H1 (cell line): Measurements from ENCODE around the gene OR10AD1. TPM values are rescaled to one million over a fixed set of nuclear protein-coding genes. Genes with fewer than 3 reads are reported as not detected.

ENCODE experiments used
- CTCF ChIA-PET: fragments of 300-600 bp; sonication (Branson Sonifier 250); formaldehyde crosslinking; loops from one replicate; lab custom pipeline; 2021; ENCODE audit not compliant: partially characterized antibody; lab: Charles Lee
- POLR2A ChIA-PET: fragments of 300-600 bp; sonication (Branson Sonifier 250); formaldehyde crosslinking; loops from one replicate; lab custom pipeline; 2021; ENCODE audit warnings: inconsistent platforms; ENCODE audit not compliant: partially characterized antibody; lab: Charles Lee
- DNase-seq, 2 experiments: peaks; one replicate each; pipeline versions ENCODE4 v3.0.0 to v3.0.0-alpha.2; 2010 to 2022; ENCODE audit warnings: low spot score in 2 of 2, low read depth in 1 of 2, mixed read lengths in 1 of 2
- FAIRE-seq: peaks from 2 replicates; lab custom pipeline; 2011; peaks lifted over from hg19 to GRCh38; lab: Jason Lieb, UNC
- H2AFZ ChIP-seq: 2 replicates; pipeline ENCODE4 v1.8.1; 2012; ENCODE audit warnings: low read length, inconsistent platforms
- H2AK5ac ChIP-seq: 2 replicates; pipeline ENCODE4 v1.6.1; 2013; ENCODE audit warnings: low read depth, low read length
- H2BK120ac ChIP-seq: replicated peaks from 2 replicates; pipeline ENCODE3; 2013; ENCODE audit warnings: low read depth, low read length, inconsistent platforms
- H2BK12ac ChIP-seq: 2 replicates; pipeline ENCODE4 v1.6.1; 2013; ENCODE audit warnings: low read depth, low read length
- H2BK15ac ChIP-seq: 2 replicates; pipeline ENCODE4 v1.6.1; 2013; ENCODE audit warnings: low read length
- H2BK20ac ChIP-seq: 2 replicates; pipeline ENCODE4 v1.6.1; 2013; ENCODE audit warnings: low read length
- H2BK5ac ChIP-seq: 2 replicates; pipeline ENCODE4 v1.6.1; 2013; ENCODE audit warnings: low read depth, low read length
- H3K14ac ChIP-seq: 2 replicates; pipeline ENCODE4 v1.6.1; 2013; ENCODE audit warnings: inconsistent platforms; ENCODE audit not compliant: insufficient read length
- H3K18ac ChIP-seq: 2 replicates; pipeline ENCODE4 v1.6.1; 2013; ENCODE audit warnings: low read length; ENCODE audit errors: extremely low read depth
- H3K23ac ChIP-seq: 2 replicates; pipeline ENCODE4 v1.6.1; 2013; ENCODE audit warnings: inconsistent platforms; ENCODE audit not compliant: insufficient read length
- H3K23me2 ChIP-seq: 2 replicates; pipeline ENCODE4 v1.6.1; 2013; ENCODE audit warnings: low read depth, low read length
- H3K27ac ChIP-seq: 2 replicates; pipeline ENCODE4 v1.6.1; 2011; ENCODE audit warnings: low read depth, low read length, inconsistent platforms
- H3K27me3 ChIP-seq, 4 experiments: replicated peaks in 1 of 4; 1 replicate in 1 of 4; 2 replicates in 3 of 4; pipeline versions ENCODE4 v1.6.1 to v1.8.1; 2011 to 2013; ENCODE audit warnings: low read length in 3 of 4, mild to moderate bottlenecking in 3 of 4, inconsistent platforms in 2 of 4, mixed read lengths in 2 of 4, moderate library complexity in 1 of 4; ENCODE audit not compliant: control insufficient read depth in 3 of 4, insufficient read depth in 3 of 4; ENCODE audit errors: extremely low read depth in 1 of 4
- H3K36me3 ChIP-seq, 4 experiments: 2 replicates each; pipeline versions ENCODE4 v1.6.1 to v1.8.1; 2011 to 2013; ENCODE audit warnings: mild to moderate bottlenecking in 4 of 4, low read length in 3 of 4, moderate library complexity in 2 of 4, control low read depth in 1 of 4, inconsistent platforms in 1 of 4; ENCODE audit not compliant: insufficient read depth in 4 of 4, control insufficient read depth in 2 of 4
- H3K4ac ChIP-seq: replicated peaks from 2 replicates; pipeline ENCODE3; 2013; ENCODE audit warnings: low read length, low read depth, mixed read lengths, inconsistent platforms; ENCODE audit not compliant: insufficient read length
- H3K4me1 ChIP-seq, 4 experiments: replicated peaks in 1 of 4; 1 replicate in 1 of 4; 2 replicates in 3 of 4; pipeline versions ENCODE4 v1.6.1 to v1.8.1; 2011 to 2013; ENCODE audit warnings: low read length in 3 of 4, inconsistent platforms in 2 of 4, mixed read lengths in 1 of 4; ENCODE audit not compliant: insufficient read depth in 4 of 4, control insufficient read depth in 3 of 4
- H3K4me2 ChIP-seq, 2 experiments: 2 replicates each; pipeline versions ENCODE4 v1.6.1 to v1.8.1; 2011 to 2013; ENCODE audit warnings: low read depth in 2 of 2, low read length in 2 of 2, control low read depth in 1 of 2, inconsistent platforms in 1 of 2, mild to moderate bottlenecking in 1 of 2; ENCODE audit not compliant: insufficient read depth in 1 of 2
- H3K4me3 ChIP-seq, 4 experiments: fragments of 200-600, 300-600 bp in 1 of 4; sonication (generic), shearing (Covaris generic), sonication (Bioruptor Twin) in 1 of 4; 2 replicates each; pipeline versions ENCODE4 v1.5.1 to v1.8.1; 2011 to 2016; ENCODE audit warnings: low read length in 4 of 4, low read depth in 3 of 4, control low read depth in 2 of 4, inconsistent platforms in 2 of 4, mild to moderate bottlenecking in 2 of 4, mixed read lengths in 1 of 4, moderate library complexity in 1 of 4; ENCODE audit not compliant: insufficient read depth in 2 of 4; ENCODE audit errors: extremely low read depth in 1 of 4
- H3K56ac ChIP-seq: replicated peaks from 2 replicates; pipeline ENCODE3; 2013; ENCODE audit warnings: low read depth, mild to moderate bottlenecking, mixed read lengths, low read length, inconsistent platforms; ENCODE audit not compliant: insufficient read length
- H3K79me1 ChIP-seq: 2 replicates; pipeline ENCODE4 v1.6.1; 2013; ENCODE audit warnings: low read depth, low read length, control low read depth
- H3K79me2 ChIP-seq, 2 experiments: 2 replicates each; pipeline versions ENCODE4 v1.6.1 to v1.8.1; 2012 to 2013; ENCODE audit warnings: low read length in 2 of 2, mild to moderate bottlenecking in 2 of 2, inconsistent platforms in 1 of 2; ENCODE audit not compliant: insufficient read depth in 2 of 2, control insufficient read depth in 1 of 2
- H3K9ac ChIP-seq, 4 experiments: replicated peaks in 1 of 4; 1 replicate in 1 of 4; 2 replicates in 3 of 4; pipeline versions ENCODE4 v1.6.1 to v1.8.1; 2011 to 2013; ENCODE audit warnings: low read depth in 3 of 4, low read length in 3 of 4, control low read depth in 2 of 4, mild to moderate bottlenecking in 2 of 4, moderate library complexity in 2 of 4, inconsistent platforms in 1 of 4; ENCODE audit errors: extremely low read depth in 1 of 4
- H3K9me3 ChIP-seq, 2 experiments: 2 replicates each; pipeline versions ENCODE4 v1.6.1 to v1.8.1; 2012 to 2013; ENCODE audit warnings: mild to moderate bottlenecking in 2 of 2, moderate library complexity in 2 of 2, control low read depth in 1 of 2, inconsistent platforms in 1 of 2, low read depth in 1 of 2, low read length in 1 of 2, mixed read lengths in 1 of 2; ENCODE audit not compliant: insufficient read depth in 2 of 2
- H4K20me1 ChIP-seq, 2 experiments: replicated peaks in 1 of 2; 2 replicates each; pipeline versions ENCODE3 to v1.8.1; 2011 to 2013; ENCODE audit warnings: inconsistent platforms in 2 of 2, low read length in 2 of 2, mild to moderate bottlenecking in 1 of 2; ENCODE audit not compliant: insufficient read depth in 2 of 2, control insufficient read depth in 1 of 2
- H4K5ac ChIP-seq: 2 replicates; pipeline ENCODE4 v1.6.1; 2013; ENCODE audit warnings: low read length, low read depth, mixed read lengths, inconsistent platforms; ENCODE audit not compliant: insufficient read length
- H4K8ac ChIP-seq: 2 replicates; pipeline ENCODE4 v1.8.0; 2013; ENCODE audit warnings: mild to moderate bottlenecking, moderate library complexity, low read length, inconsistent platforms; ENCODE audit not compliant: insufficient read depth; ENCODE audit errors: extremely low read depth
- H4K91ac ChIP-seq: replicated peaks from 2 replicates; pipeline ENCODE3; 2013; ENCODE audit warnings: low read length, mixed read lengths, inconsistent platforms; ENCODE audit not compliant: insufficient read length
- BCL11A ChIP-seq, 2 experiments: IDR thresholded peaks; one replicate each; pipeline ENCODE4 v1.6.1; 2011; ENCODE audit warnings: low read depth in 2 of 2, low read length in 2 of 2, mild to moderate bottlenecking in 2 of 2
- CBX8 ChIP-seq: fragments of 300-800, 300-1000 bp; sonication (generic); IDR thresholded peaks from 2 replicates; pipeline ENCODE4 v1.7.1; 2016; ENCODE audit warnings: low read depth, low read length, borderline replicate concordance
- CTCF ChIP-seq, 3 experiments: IDR thresholded peaks; 1 replicate in 2 of 3; 2 replicates in 1 of 3; pipeline versions ENCODE4 v1.5.1 to v1.6.1; 2011; ENCODE audit warnings: low read length in 3 of 3, mild to moderate bottlenecking in 3 of 3, inconsistent platforms in 2 of 3, low read depth in 1 of 3, moderate library complexity in 1 of 3; ENCODE audit not compliant: insufficient read depth in 1 of 3; ENCODE audit errors: control extremely low read depth in 1 of 3
- GTF2F1 ChIP-seq: IDR thresholded peaks from 2 replicates; pipeline ENCODE4 v1.6.1; 2012; ENCODE audit warnings: low read depth, low read length, improper control_type of control experiment, borderline replicate concordance
- HDAC2 ChIP-seq, 2 experiments: fragments of 300-600 bp in 1 of 2; sonication (generic) in 1 of 2; IDR thresholded peaks; 2 replicates each; pipeline ENCODE4 v1.6.1; 2011 to 2012; ENCODE audit warnings: low read depth in 2 of 2, low read length in 2 of 2, mild to moderate bottlenecking in 2 of 2, moderate library complexity in 2 of 2, borderline replicate concordance in 1 of 2, inconsistent platforms in 1 of 2
- JUN ChIP-seq: IDR thresholded peaks from 2 replicates; pipeline ENCODE4 v1.6.1; 2011; ENCODE audit warnings: low read depth, mild to moderate bottlenecking, improper control_type of control experiment, low read length
- NANOG ChIP-seq: IDR thresholded peaks from 2 replicates; pipeline ENCODE4 v1.6.1; 2011; ENCODE audit warnings: low read length, low read depth, mild to moderate bottlenecking, inconsistent platforms; ENCODE audit not compliant: insufficient read depth, poor library complexity, severe bottlenecking
- SIRT6 ChIP-seq: IDR thresholded peaks from one replicate; pipeline ENCODE4 v1.7.1; 2012; ENCODE audit warnings: low read length, inconsistent platforms
- SRF ChIP-seq: IDR thresholded peaks from 2 replicates; pipeline ENCODE4 v1.6.1; 2011; ENCODE audit warnings: mild to moderate bottlenecking, low read depth, low read length, moderate library complexity
- TEAD4 ChIP-seq: IDR thresholded peaks from 2 replicates; pipeline ENCODE4 v1.6.1; 2012; ENCODE audit warnings: low read depth, low read length, inconsistent platforms, mixed read lengths
- WGBS, 2 experiments: shearing (Covaris generic) in 1 of 2; methylation state at CpG; one replicate each; pipeline versions ENCODE4 v1.1.6 to v1.1.7; 2013 to 2015; ENCODE audit warnings: low lambda C conversion rate in 2 of 2, mixed read lengths in 2 of 2, inconsistent platforms in 1 of 2, low coverage in 1 of 2, missing lambda C conversion rate in 1 of 2; ENCODE audit not compliant: insufficient replicate concordance in 2 of 2, insufficient coverage in 1 of 2, insufficient read length in 1 of 2; ENCODE audit errors: extremely low coverage in 1 of 2, missing lambda C conversion rate in 1 of 2; 5-methylcytosine and 5-hydroxymethylcytosine counted together
- polyA plus RNA-seq, 7 experiments: library from polyadenylated mRNA; depleted of rRNA in 3 of 7; stranded (reverse) in 5 of 7; unstranded in 2 of 7; fragments of >200 nt in 5 of 7; fragments of 200-250 nt in 2 of 7; gene quantifications; 1 replicate in 5 of 7; 2 replicates in 1 of 7; 4 replicates in 1 of 7; pipeline versions ENCODE4 v1.2.1 to v1.2.3, GENCODE V29; 2011 to 2013; ENCODE audit warnings: missing spikeins in 2 of 7, mixed read lengths in 2 of 7
- total RNA-seq: library from RNA; stranded (reverse); fragmentation: NEBNext Ultra II Directional; extraction: Animal tissue kit (Norgen Biotek cat#: 25700); gene quantifications from 2 replicates; pipeline ENCODE4 v1.2.1, GENCODE V29; 2021

Gene OR10AD1
- total and polyA plus RNA-seq, 2 of the 8 experiments (the other 6 are each of a cell fraction or from before 2014, with no cell fraction given), result not detected

- DNase-seq (no peak), FAIRE-seq (no peak)
- no peak overlapping the region for H3K4ac ChIP-seq
- H3K79me2 ChIP-seq, result no peaks in the 10 kb centered on the region
- H2BK5ac ChIP-seq, result no peak overlapping the region
- H2AFZ ChIP-seq, result no peak overlapping the region
- H3K79me1 ChIP-seq, result no peaks in the 10 kb centered on the region
- H2BK120ac ChIP-seq, result no peak overlapping the region
- H3K9ac ChIP-seq, result no peak overlapping the region
- H3K4me3 ChIP-seq, result no peak overlapping the region
- H3K4me2 ChIP-seq, result no peak overlapping the region
- WGBS, 2 experiments, result 83% methylated on average over 2 of the region's 2 CpGs; no CpG with 5 or more reads in 1 of the 2 experiments
- no peak overlapping the region for H3K56ac ChIP-seq
- no peak overlapping the region for H3K18ac ChIP-seq
- no peak overlapping the region for H4K5ac ChIP-seq
- no peak overlapping the region for H4K91ac ChIP-seq
- no peak overlapping the region for H3K23ac ChIP-seq
- no peaks in the 10 kb centered on the region for H4K20me1 ChIP-seq
- no peak overlapping the region for H2BK15ac ChIP-seq
- CTCF ChIA-PET, result interaction anchor here (0.8 to 1.9 kb wide), 4 partner anchors 8 to 76 kb away, joined by 3 to 12 read pairs (median 4); partner anchors contain the start of gene SENP1
- POLR2A ChIA-PET, result interaction anchor here (1.2 kb wide), 1 partner anchor 17 kb away, joined by 4 read pairs; no protein-coding TSS in a partner anchor
- H3K9me3 ChIP-seq, result no peaks in the 10 kb centered on the region; a peak in 1 of 4 replicates
- peaks cover 10 to 19% (median 12%) of the 10 kb centered on the region in 4 experiments; a peak in 6 of 7 replicates for H3K4me1 ChIP-seq
- H4K8ac ChIP-seq, result no peak overlapping the region
- no peaks in the 10 kb centered on the region for H3K36me3 ChIP-seq
- H3K23me2 ChIP-seq, result peaks cover 14% of the 10 kb centered on the region; the same call in 1 of the 2 replicates
- H3K14ac ChIP-seq, result no peak overlapping the region
- H3K27ac ChIP-seq, result no peak overlapping the region
- peaks cover 8 to 38% (median 25%) of the 10 kb centered on the region in 4 experiments for H3K27me3 ChIP-seq
- H2AK5ac ChIP-seq, result no peak overlapping the region; the same call in 1 of the 2 replicates
- H2BK12ac ChIP-seq, result no peak overlapping the region
- no peak overlapping the region for H2BK20ac ChIP-seq
- TF ChIP-seq BCL11A (IDR thresholded peaks at IDR 0.05; ENCODE audit: low read depth in 2 of 2, low read length in 2 of 2), result no peak
- no peak for TF ChIP-seq CBX8
- TF ChIP-seq NANOG, result no peak
- no peak for TF ChIP-seq SIRT6
- TF ChIP-seq GTF2F1, result no peak
- no peak for TF ChIP-seq HDAC2 (IDR thresholded peaks at IDR 0.05; ENCODE audit: borderline replicate concordance in 1 of 2, low read depth in 2 of 2, low read length in 2 of 2)
- no peak for TF ChIP-seq CTCF (IDR thresholded peaks at IDR 0.05; ENCODE audit: control extremely low read depth in 1 of 3, insufficient read depth in 1 of 3, low read depth in 1 of 3, low read length in 3 of 3)
- no peak for TF ChIP-seq TEAD4
- no peak for TF ChIP-seq JUN
- TF ChIP-seq SRF, result no peak
Observed at GRCh38 chr12:48180857-48181495, 22.1 kb downstream of the OR10AD1 start.
